Stimulated activated CD8-positive, alpha-beta memory T cell treated with anti-CD3 and anti-CD28 coated beads, Interleukin-12 subunit alpha, Interleukin-12 subunit beta, amount 100 ng/mL, for 24 hours (primary cell): ENCODE measurements around the gene TAF6L.
A peak's percentile ranks its signal among the peaks of the same experiment; 100 is the strongest.
"Not testable (repeated sequence)": the region's sequence is repeated elsewhere in the genome, so short reads cannot be mapped to it uniquely, and the experiment has no call there.

Experiments
- DNase-seq: peaks from one replicate; pipeline ENCODE4 v3.0.0-alpha.2; 2020; ENCODE audit errors: extremely low read depth

Gene TAF6L

DNA sequence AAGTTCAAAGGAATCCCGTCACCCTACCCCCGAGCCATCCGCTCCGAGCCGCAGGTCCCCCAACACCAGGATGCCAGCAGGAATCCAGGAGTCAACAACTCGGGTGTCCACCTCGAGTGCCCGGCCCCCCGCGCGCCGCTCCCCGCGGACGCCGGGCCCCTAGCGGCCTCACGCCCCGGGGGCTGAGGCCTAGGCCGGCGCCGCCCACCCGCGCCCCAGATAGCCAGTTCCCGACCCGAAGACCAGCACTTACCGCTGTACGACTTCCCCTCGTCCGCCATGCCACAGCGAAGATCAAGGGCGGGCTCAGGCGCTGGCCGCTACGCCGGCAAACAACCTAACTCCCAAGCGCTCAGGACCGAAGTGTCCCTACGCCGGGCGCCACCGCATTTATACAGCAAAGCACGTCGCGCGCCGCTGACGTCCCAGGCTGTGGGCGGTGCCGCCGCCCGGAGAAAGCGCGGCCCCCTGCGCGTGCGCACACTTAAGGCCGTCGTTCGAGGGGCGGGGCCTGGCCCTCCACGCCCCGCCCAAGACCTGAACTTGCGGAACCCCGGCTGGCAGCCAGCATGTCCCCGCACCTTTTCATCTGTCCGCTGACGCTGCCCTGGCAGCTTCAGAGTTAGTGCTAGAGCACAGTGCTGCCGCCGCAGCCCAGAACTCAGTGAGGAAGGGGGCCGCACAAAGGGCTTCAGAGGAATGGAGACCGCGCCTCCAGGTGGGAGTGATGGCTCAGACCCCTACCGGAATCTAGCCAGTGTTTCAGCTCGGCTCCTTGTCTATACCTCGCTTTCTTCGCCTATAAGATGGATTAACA, 34.1 kb downstream of the TAF6L start, which contains the start of gene NXF1:
TSS of gene NXF1 (minus strand) at position 365 of the 817 bp plus-strand sequence. CDS start at position 281, 84 bp downstream.
- peak; percentile 83 for DNase-seq

DNA sequence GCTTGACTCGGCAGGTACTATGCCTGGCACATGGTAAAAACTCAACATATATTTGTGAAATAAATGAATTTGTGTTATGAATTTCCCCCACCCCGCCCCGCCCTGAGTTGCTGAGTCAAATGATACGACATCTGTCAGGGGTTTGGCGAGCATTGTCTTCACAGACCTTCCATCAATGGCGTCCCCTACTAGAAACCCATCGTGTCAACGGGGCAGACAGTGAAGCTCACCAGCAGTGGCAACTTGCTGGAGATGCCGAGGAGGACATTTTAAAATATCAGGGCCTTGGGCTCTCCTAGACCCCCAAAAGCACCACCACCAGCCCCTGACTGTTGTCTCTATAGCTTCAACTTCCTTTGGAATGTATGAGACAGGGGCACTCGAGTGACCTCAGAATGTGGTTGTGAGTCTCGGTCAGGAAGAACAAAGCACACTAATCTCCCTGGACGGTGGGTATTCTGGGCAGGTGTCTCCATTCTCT, 34.8 kb downstream of the TAF6L start:
- DNase-seq: no peak

DNA sequence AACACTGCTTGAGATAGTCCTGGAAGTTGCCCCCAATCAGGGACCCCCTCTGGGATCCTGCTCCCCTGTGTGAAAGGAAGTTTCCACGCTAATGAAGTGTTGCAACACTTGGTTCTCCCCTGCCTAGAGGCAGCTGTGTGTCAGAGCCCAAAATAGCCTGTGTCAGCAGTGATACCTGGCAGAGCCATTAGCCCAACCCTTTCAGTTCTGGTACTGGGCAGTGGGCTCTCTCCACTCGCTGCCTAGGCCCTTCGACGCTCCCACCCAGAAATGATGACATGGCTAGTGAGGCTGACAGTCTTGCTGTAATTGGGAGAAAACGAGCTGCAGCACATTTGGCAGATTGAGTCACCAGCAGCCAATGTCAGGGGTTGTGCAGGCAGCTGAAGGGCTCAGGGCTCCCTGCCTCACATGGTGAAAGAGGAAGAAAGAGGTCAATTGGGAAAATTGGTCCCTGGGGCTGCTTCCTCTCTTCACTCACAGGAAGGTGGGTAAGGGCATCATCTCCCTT, 35.5 kb downstream of the TAF6L start:
- no peak for DNase-seq

DNA sequence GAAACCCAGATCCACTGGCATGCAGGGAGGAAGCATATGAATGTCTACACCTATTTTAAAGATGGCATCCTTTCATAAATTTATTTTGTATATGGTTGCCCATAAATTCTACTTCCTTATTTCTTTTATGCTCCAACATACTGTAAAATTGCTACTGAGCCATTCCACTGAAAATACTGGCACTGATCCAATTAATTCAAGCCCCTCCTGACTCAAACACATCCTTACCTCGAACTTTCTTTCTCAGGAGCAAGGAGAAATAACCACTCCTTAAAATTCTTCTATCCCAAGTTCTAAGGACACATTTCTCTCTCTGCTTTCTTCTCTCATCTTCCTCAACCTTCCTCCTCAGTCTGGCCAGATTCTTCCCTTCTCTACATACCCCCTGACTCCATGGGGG, 39.6 kb downstream of the TAF6L start:
- DNase-seq: no peak

DNA sequence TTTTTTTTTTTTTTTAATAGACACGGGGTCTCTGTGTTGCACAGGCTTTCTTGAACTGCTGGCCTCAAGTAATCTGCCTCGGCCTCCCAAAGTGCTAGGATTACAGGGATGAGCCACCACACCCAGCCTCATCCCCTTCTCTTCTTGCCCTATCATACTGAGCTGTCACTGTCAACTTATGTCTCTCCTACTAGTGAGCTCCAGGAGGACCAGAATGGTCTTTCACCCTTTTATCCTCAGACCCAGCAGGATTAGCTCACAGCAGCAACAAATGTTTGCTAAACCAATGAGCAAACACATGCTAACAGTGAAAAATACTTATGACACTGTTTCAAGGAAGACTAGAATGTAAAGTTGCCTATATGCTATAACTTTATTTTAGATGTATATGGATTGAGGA, 40.5 kb downstream of the TAF6L start:
- no peak for DNase-seq

DNA sequence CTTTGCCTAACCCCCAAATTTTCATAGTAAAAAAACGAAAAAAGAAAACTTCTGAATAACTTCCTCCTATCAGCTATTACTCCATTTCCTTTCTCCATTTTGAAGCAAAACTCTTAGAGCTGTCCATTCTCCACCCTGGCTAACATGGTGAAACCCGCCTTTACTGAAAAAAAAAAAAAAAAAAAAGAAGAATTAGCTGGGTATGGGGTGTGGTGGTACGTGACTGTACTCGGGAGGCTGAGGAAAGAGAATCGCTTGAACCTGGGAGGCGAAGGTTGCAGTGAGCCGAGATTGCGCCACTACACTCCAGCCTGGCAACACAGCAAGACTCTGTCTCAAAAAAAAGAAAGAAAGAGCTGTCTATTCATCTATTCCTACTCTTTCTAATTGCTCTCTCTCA, 45.4 kb downstream of the TAF6L start:
- DNase-seq: no peak

DNA sequence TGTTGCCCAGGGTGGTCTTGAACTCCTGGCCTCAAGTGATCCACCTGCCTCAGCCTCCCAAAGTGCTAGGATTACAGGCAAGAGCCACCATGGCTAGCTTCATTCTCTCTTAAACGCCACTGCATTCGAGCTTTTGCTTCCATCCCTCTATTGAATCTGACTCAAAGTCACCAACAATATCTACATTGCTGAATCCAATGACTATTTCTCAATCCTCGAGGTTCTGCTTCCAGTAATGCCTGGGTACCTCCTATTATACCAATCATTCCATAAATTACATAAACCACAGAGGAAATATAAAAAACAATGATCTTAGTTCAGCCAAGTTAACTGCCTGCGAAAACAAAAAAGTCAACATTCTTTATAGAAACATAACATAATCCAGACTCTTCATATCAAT, 45.9 kb downstream of the TAF6L start:
- no peak for DNase-seq

DNA sequence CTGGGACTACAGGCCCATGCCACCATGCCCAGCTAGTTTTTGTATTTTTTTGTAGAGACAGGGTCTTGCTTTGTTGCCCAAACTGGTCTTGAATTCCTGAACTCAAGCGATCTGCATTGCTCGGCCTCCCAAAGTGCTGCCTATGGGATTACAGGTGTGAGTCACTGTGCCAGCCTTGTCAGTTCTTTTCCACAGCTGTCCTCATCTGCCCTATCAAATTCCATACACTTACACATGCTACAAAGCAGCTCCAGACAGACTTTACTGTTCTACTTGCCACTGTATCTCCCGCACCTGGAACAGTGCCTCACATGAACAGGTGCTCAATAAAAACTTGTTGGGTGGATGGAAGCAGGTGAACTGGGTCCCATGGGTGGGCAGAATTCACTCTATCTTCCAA, 52.5 kb downstream of the TAF6L start:
- DNase-seq: no peak

DNA sequence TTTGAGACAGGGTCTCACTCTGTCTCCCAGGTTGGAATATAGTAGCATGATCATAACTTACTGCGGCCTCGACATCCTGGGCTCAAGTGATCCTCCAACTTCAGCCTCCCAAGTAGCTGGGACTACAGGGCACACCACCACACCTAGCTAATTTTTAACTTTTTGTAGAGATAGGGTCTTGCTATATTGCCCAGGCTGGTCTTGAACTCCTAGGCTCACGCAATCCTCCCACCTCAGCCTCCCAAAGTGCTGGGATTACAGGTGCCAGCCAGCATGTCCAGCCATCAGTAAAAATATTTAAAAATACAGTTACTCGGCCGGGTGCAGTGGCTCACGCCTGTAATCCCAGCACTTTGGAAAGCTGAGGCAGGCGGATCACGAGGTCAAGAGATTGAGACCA, 56.9 kb downstream of the TAF6L start:
- DNase-seq: not testable (repeated sequence)

DNA sequence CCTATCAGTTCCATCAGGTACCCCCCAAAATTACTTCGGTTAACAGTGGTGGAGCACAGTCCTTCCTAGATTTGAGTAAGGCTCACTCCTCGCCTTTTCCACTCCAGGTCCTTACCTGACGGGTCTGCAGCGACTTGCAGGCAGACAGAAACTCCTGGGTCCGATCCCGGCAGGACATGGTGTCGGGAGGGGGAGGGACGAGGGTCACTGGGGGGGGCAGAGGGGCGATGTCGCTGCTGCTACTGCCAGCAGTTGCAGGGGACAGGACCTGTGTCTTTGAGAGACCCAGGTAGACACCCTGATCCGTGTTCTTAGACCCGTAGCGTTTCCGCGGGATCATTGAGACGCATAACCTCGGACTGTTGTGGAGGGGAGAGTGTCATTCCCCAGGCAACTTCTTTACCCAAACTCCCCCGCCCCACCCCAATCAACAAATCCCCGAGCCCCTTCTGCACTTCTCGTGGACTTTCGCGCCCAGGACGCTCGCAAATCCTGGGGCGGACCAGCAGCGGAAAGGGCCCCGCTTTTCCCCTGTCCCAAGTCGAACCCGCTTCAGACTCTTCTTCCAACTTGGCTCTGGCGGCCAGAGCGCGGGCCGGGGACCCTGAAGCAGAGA, 59.8 kb downstream of the TAF6L start:
- no peak for DNase-seq

DNA sequence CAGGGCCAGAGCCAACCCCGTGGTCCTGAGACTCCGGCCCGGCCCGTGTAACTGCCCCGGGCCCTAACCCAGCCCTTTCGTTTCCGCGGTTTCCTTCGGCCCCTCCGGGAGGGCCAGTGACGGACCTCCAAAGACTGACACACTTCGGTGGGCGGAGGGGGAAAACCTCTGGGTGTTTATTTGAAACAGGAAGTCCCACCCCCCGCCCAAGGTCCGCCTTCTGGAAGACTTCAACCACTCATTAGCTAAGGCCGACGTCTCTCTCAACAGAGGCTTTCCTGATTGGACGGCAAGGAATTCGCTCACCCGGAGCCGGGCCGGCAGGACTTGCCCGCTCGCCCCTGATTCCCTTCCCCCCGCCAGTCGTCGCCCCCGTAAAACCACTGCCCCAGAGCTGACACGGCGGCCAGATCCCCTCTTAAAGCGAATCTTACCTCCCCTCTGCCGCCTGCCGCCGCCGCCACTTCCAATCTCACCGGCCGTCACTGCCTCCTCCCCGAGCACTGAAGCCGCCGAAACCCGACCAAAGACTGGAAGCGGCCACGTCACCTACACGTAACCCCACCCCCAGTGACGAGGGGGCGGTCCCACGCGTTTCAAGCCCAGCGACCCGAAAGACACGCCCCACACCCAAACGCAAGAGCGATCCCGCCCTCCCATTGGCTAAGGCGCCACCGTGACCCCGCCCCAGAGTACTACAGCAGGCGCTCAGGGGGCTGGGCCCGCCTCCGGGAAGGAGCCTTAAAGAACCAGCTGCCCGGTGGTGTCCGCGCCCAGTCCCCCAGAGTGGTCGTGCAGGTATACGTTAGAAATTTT, 60.5 kb downstream of the TAF6L start, which contains the start of gene STX5:
TSS of gene STX5 (minus strand) at position 532 of the 816 bp plus-strand sequence. CDS start 808 bp downstream, outside the sequence.
- DNase-seq: peak; percentile 98

DNA sequence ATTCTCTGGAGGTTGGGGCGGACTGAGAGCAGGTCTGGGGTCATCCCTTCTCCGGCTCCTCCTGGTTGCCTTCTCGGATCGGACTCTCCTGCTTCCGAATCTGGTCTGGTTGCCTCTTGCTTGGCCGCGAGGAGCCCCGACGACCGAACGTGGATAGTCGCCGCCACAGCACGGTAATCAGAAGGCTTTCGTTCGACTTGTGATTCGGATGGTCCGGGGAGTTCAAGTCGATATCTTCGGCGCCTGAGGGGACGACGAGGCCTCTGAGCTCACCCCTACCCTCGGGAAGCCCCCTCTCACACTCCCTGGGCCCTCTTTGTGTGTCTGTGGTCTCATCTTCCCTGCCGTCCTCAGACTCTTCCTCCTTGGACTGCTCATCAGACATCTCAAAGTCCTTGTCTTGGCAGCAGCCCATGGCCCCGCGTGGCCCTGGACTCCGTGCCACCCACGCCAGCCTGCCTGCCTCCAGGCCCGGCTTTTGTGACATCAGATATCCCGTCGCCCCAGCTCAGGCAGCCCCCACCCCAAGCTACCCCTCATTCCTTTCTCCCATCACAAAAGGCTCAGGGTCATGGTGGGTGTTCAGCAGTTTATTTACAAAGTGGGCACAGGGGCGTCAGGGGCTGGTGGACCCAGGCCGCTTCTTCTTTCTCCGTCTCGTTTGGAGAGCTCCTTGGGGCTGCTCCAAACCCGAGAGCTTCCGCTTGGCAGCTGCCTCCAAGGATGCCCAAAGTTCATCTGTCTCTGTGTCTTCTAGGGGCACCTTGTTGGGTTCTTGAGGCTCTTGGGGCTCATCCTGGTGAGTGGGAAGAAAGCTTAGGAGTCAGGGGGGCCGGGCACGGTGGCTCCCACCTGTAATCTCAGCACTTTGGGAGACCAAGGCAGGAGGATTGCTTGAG, 61.4 kb downstream of the TAF6L start, which contains the start of gene TEX54:
TSS of gene TEX54 (minus strand) at position 506 of the 899 bp plus-strand sequence.
- DNase-seq: no peak

DNA sequence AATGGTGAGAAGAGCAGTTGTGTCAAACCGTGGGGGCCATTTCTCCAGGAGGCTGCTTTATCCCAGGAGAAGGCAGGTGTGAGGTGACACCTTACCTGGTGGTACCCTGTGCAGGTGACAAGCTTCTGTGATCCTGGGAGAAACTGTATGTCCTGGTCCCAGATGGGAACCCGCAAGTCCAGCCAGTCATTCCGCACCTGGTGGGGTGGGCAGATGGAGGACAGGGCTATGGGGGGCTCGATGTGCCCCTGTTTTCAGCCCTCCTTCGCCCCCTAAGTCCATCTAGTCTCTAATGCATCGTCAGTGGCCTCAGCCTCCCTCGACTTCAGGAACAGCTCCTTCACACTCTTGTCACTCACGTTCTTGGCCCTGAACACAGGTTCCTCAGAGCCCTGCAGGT, 64.1 kb downstream of the TAF6L start:
- no peak for DNase-seq
